H9 (cell line): ENCODE data around the gene LAMA5. TPM values are rescaled to one million over a fixed set of nuclear protein-coding genes. Genes with fewer than 3 reads are reported as not detected.

Experiments used
- DNase-seq: peaks from one replicate; pipeline ENCODE4 v3.0.0-alpha.2; 2017
- H2AFZ ChIP-seq: one replicate; pipeline ENCODE4 v1.6.1; 2013; ENCODE audit warnings: mild to moderate bottlenecking, low read length, control low read depth, moderate library complexity
- H2AK5ac ChIP-seq: 2 replicates; pipeline ENCODE4 v1.6.1; 2013; ENCODE audit warnings: low read length, control low read depth, mixed read lengths; ENCODE audit not compliant: insufficient read length
- H2BK120ac ChIP-seq: one replicate; pipeline ENCODE4 v1.6.1; 2013; ENCODE audit warnings: low read depth, mild to moderate bottlenecking, low read length, control low read depth, inconsistent platforms; ENCODE audit not compliant: poor library complexity, severe bottlenecking
- H2BK12ac ChIP-seq: 2 replicates; pipeline ENCODE4 v1.6.1; 2013; ENCODE audit warnings: low read length, control low read depth, mixed read lengths, low read depth; ENCODE audit not compliant: insufficient read length
- H2BK15ac ChIP-seq: 2 replicates; pipeline ENCODE4 v1.6.1; 2013; ENCODE audit warnings: low read depth, low read length, control low read depth
- H2BK20ac ChIP-seq: one replicate; pipeline ENCODE4 v1.6.1; 2013; ENCODE audit warnings: low read depth, mild to moderate bottlenecking, low read length, control low read depth, inconsistent platforms; ENCODE audit not compliant: poor library complexity, severe bottlenecking
- H2BK5ac ChIP-seq: 2 replicates; pipeline ENCODE4 v1.6.1; 2013; ENCODE audit warnings: low read length, control low read depth, mixed read lengths; ENCODE audit not compliant: insufficient read length
- H3K14ac ChIP-seq: 2 replicates; pipeline ENCODE4 v1.6.1; 2013; ENCODE audit warnings: low read length, control low read depth; ENCODE audit not compliant: insufficient read depth
- H3K18ac ChIP-seq: 2 replicates; pipeline ENCODE4 v1.6.1; 2013; ENCODE audit warnings: low read depth, mild to moderate bottlenecking, mixed read lengths, low read length, control low read depth; ENCODE audit not compliant: insufficient read length
- H3K23ac ChIP-seq: 2 replicates; pipeline ENCODE4 v1.6.1; 2013; ENCODE audit warnings: low read length, control low read depth, mixed read lengths, low read depth; ENCODE audit not compliant: insufficient read length
- H3K23me2 ChIP-seq: 2 replicates; pipeline ENCODE4 v1.6.1; 2013; ENCODE audit warnings: low read depth, mild to moderate bottlenecking, mixed read lengths, low read length, control low read depth; ENCODE audit not compliant: insufficient read length, poor library complexity, severe bottlenecking
- H3K27ac ChIP-seq: 2 replicates; pipeline ENCODE4 v1.5.1; 2013; ENCODE audit warnings: low read length, control low read depth, mixed read lengths, low read depth; ENCODE audit not compliant: insufficient read length
- H3K27me3 ChIP-seq: 2 replicates; pipeline ENCODE4 v1.6.1; 2013; ENCODE audit warnings: low read length, control low read depth, inconsistent platforms; ENCODE audit not compliant: insufficient read depth
- H3K4ac ChIP-seq: 2 replicates; pipeline ENCODE4 v1.6.1; 2013; ENCODE audit warnings: low read depth, mild to moderate bottlenecking, control low read depth, inconsistent platforms, low read length, moderate library complexity
- H3K4me1 ChIP-seq: 2 replicates; pipeline ENCODE4 v1.6.1; 2013; ENCODE audit warnings: low read length, control low read depth, inconsistent platforms; ENCODE audit not compliant: insufficient read depth
- H3K4me2 ChIP-seq: 2 replicates; pipeline ENCODE4 v1.6.1; 2013; ENCODE audit warnings: low read length, control low read depth, mixed read lengths; ENCODE audit not compliant: insufficient read length, insufficient read depth
- H3K56ac ChIP-seq: 2 replicates; pipeline ENCODE4 v1.6.1; 2013; ENCODE audit warnings: low read depth, mild to moderate bottlenecking, mixed read lengths, low read length, control low read depth; ENCODE audit not compliant: insufficient read length
- H3K79me1 ChIP-seq: 2 replicates; pipeline ENCODE4 v1.6.1; 2013; ENCODE audit warnings: low read depth, mild to moderate bottlenecking, moderate library complexity, low read length, control low read depth, inconsistent platforms; ENCODE audit not compliant: insufficient read depth, poor library complexity, severe bottlenecking
- H3K79me2 ChIP-seq: 2 replicates; pipeline ENCODE4 v1.6.1; 2013; ENCODE audit warnings: low read length, control low read depth, inconsistent platforms; ENCODE audit not compliant: insufficient read depth
- H3K9ac ChIP-seq: 2 replicates; pipeline ENCODE4 v1.6.1; 2013; ENCODE audit warnings: low read length, control low read depth, mixed read lengths; ENCODE audit not compliant: insufficient read length; ENCODE audit errors: extremely low read depth
- H3K9me3 ChIP-seq: one replicate; pipeline ENCODE4 v1.6.1; 2013; ENCODE audit warnings: low read depth, low read length, inconsistent platforms; ENCODE audit not compliant: control insufficient read depth
- H3T11ph ChIP-seq: one replicate; pipeline ENCODE4 v1.6.1; 2013; ENCODE audit warnings: mild to moderate bottlenecking, low read length, control low read depth, inconsistent platforms
- H4K20me1 ChIP-seq: one replicate; pipeline ENCODE4 v1.6.1; 2013; ENCODE audit not compliant: control insufficient read depth, insufficient read length, insufficient read depth
- H4K5ac ChIP-seq: 2 replicates; pipeline ENCODE4 v1.6.1; 2013; ENCODE audit warnings: low read depth, mild to moderate bottlenecking, mixed read lengths, low read length, control low read depth; ENCODE audit not compliant: insufficient read length
- H4K8ac ChIP-seq: replicated peaks from 2 replicates; pipeline ENCODE4 v1.6.1; 2013; ENCODE audit warnings: low read length, control low read depth, mixed read lengths, low read depth; ENCODE audit not compliant: insufficient read length
- H4K91ac ChIP-seq: 2 replicates; pipeline ENCODE4 v1.6.1; 2013; ENCODE audit warnings: low read depth, mild to moderate bottlenecking, moderate library complexity, mixed read lengths, low read length, control low read depth; ENCODE audit not compliant: insufficient read length
- H3K27ac Mint-ChIP-seq, 3 experiments: 2 replicates in 2 of 3; 3 replicates in 1 of 3; pipeline ENCODE4 v1.8.0; 2020 to 2021; ENCODE audit warnings: mixed read lengths in 3 of 3, mild to moderate bottlenecking in 1 of 3, moderate library complexity in 1 of 3
- H3K27me3 Mint-ChIP-seq: 2 replicates; pipeline ENCODE4 v1.8.0; 2021; ENCODE audit warnings: low read depth, mild to moderate bottlenecking, moderate library complexity, mixed read lengths
- H3K36me3 Mint-ChIP-seq, 3 experiments: 2 replicates in 2 of 3; 3 replicates in 1 of 3; pipeline ENCODE4 v1.8.0; 2020 to 2021; ENCODE audit warnings: low read depth in 3 of 3, mixed read lengths in 3 of 3; ENCODE audit not compliant: insufficient read depth in 1 of 3
- H3K4me1 Mint-ChIP-seq, 2 experiments: 2 replicates each; pipeline ENCODE4 v1.8.0; 2020; ENCODE audit warnings: mixed read lengths in 2 of 2
- H3K4me3 Mint-ChIP-seq, 2 experiments: 2 replicates in 1 of 2; 3 replicates in 1 of 2; pipeline ENCODE4 v1.8.0; 2020 to 2021; ENCODE audit warnings: mild to moderate bottlenecking in 2 of 2, mixed read lengths in 2 of 2, moderate library complexity in 1 of 2
- H3K9me3 Mint-ChIP-seq, 2 experiments: 2 replicates in 1 of 2; 3 replicates in 1 of 2; pipeline ENCODE4 v1.8.0; 2020; ENCODE audit warnings: mild to moderate bottlenecking in 2 of 2, mixed read lengths in 2 of 2, moderate library complexity in 1 of 2
- WGBS: extraction: QIAGEN DNeasy Blood & Tissue Kit; methylation state at CpG from one replicate; pipeline ENCODE4 v1.1.7; 2013; ENCODE audit warnings: missing lambda C conversion rate, low lambda C conversion rate, mixed read lengths; ENCODE audit not compliant: insufficient read length; ENCODE audit errors: extremely low coverage; 5-methylcytosine and 5-hydroxymethylcytosine counted together
- total RNA-seq: library from RNA; stranded (reverse); gene quantifications from 2 replicates; pipeline ENCODE4 v1.2.1, GENCODE V29; 2021
- TF ChIP-seq, protein P1 (sequence below): fragments of 200-600 bp; sonication (generic); conservative IDR thresholded peaks from 3 replicates; pipeline ENCODE4 v1.8.0; 2021; ENCODE audit warnings: antibody characterized with exemption, mild to moderate bottlenecking

Gene LAMA5
- total RNA-seq, 1 experiment from 2014 or later, result 200 TPM

DNA sequence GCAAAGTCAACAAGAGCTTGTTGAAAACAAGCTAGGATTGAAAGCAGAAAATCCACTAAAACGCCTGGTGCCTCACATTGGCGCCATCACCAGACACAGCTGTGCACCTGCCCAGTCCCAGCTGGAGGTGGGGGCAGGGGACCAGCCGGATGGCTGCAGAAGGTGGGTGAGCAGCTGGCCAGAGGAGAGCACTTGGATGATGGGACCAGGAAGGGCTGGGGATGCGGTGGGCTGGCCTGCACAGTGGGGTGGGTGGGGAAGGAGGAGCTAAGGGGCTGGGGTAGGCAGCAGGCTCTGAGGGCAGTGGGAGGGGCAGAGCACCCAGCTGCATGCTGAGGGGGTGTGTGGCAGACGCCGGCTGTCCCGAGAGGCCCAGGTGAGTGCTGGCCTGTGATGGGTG lies 32.9 kb upstream of the LAMA5 start:
- Histone ChIP-seq H3K27ac (no peak overlapping the region), H3K27me3 (no peaks in the 10 kb centered on the region), H2BK20ac (no peak overlapping the region), H2AFZ (no peak overlapping the region), H4K20me1 (peaks cover 8% of the 10 kb centered on the region), H3K79me1 (no peaks in the 10 kb centered on the region), H3K23me2 (peaks cover 2% of the 10 kb centered on the region), H3T11ph (no peak overlapping the region), H3K18ac (no peak overlapping the region), H2BK12ac (no peak overlapping the region), H3K79me2 (no peaks in the 10 kb centered on the region), H3K4me1 (no peaks in the 10 kb centered on the region), H3K4me2 (no peak overlapping the region), H2BK5ac (no peak overlapping the region), H2AK5ac (no peak overlapping the region), H3K56ac (no peak overlapping the region), H3K9ac (no peak overlapping the region), H4K5ac (no peak overlapping the region), H3K14ac (no peak overlapping the region), H3K9me3 (no peaks in the 10 kb centered on the region), H3K23ac (no peak overlapping the region), H2BK120ac (no peak overlapping the region), H4K8ac (no peak overlapping the region), H2BK15ac (no peak overlapping the region), H4K91ac (no peak overlapping the region), H3K4ac (no peak overlapping the region)
- Mint-ChIP-seq H3K4me1 (peaks cover 0 to 8% of the 10 kb centered on the region in 2 experiments; a peak in 2 of 4 replicates), H3K4me3 (no peak overlapping the region), H3K27me3 (no peaks in the 10 kb centered on the region), H3K27ac (no peak overlapping the region), H3K36me3 (peaks cover 0 to 11% (median 8%) of the 10 kb centered on the region in 3 experiments; a peak in 5 of 7 replicates), H3K9me3 (peaks cover 3 to 6% of the 10 kb centered on the region in 2 experiments; a peak in 3 of 5 replicates)
- WGBS, result no CpG with 5 or more reads among the region's 7 CpGs
- DNase-seq, result no peak
- TF ChIP-seq, protein P1, sequence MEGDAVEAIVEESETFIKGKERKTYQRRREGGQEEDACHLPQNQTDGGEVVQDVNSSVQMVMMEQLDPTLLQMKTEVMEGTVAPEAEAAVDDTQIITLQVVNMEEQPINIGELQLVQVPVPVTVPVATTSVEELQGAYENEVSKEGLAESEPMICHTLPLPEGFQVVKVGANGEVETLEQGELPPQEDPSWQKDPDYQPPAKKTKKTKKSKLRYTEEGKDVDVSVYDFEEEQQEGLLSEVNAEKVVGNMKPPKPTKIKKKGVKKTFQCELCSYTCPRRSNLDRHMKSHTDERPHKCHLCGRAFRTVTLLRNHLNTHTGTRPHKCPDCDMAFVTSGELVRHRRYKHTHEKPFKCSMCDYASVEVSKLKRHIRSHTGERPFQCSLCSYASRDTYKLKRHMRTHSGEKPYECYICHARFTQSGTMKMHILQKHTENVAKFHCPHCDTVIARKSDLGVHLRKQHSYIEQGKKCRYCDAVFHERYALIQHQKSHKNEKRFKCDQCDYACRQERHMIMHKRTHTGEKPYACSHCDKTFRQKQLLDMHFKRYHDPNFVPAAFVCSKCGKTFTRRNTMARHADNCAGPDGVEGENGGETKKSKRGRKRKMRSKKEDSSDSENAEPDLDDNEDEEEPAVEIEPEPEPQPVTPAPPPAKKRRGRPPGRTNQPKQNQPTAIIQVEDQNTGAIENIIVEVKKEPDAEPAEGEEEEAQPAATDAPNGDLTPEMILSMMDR, result no peak
